ENCODE data around the gene HMBS.

DNA sequence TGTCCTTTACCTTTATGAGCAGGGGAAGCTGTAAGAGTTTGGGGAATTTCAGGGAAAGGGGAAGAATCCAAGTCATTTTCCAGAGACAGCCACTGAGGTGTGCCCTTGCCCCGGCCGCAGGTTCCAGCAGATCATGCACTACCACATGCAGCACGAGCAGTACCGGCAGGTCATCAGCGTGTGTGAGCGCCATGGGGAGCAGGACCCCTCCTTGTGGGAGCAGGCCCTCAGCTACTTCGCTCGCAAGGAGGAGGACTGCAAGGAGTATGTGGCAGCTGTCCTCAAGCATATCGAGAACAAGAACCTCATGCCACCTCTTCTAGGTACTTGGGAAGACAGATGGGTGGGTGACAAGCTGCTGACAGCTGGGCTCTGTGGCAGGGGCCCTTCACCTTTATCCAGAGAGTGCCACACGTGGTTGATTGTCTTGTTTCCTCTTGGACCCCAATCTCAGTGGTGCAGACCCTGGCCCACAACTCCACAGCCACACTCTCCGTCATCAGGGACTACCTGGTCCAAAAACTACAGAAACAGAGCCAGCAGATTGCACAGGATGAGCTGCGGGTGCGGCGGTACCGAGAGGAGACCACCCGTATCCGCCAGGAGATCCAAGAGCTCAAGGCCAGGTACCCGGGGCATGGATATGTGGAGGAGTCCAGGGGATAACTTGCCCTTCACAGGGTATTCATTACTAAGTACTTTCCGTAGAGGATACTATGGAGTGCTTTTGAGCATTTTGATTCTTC, 5.8 kb upstream of the HMBS start:
- TF ChIP-seq POLR2A (IDR thresholded peaks at IDR 0.05; ENCODE audit: control extremely low read depth in 1 of 2, low read depth in 2 of 2, low read length in 2 of 2) (no peak), NRF1 (IDR thresholded peaks at IDR 0.05; ENCODE audit: low read depth, low read length) (no peak), RAD21 (IDR thresholded peaks at IDR 0.05 in 1 of 2, conservative IDR thresholded peaks at IDR 0.05 in 1 of 2; ENCODE audit: low read depth in 2 of 2, low read length in 2 of 2) (no peak), TCF12 (IDR thresholded peaks at IDR 0.05; ENCODE audit: low read depth, low read length) (no peak), CBX5 (IDR thresholded peaks at IDR 0.05; ENCODE audit: low read depth, low read length) (no peak), TAF1 (IDR thresholded peaks at IDR 0.05; ENCODE audit: low read depth, low read length) (no peak), HDAC6 (IDR thresholded peaks at IDR 0.05; ENCODE audit: low read depth, low read length) (no peak), KDM1A (IDR thresholded peaks at IDR 0.05; ENCODE audit: borderline replicate concordance, low read length) (no peak), CREB1 (IDR thresholded peaks at IDR 0.05) (no peak), EGR1 (IDR thresholded peaks at IDR 0.05; ENCODE audit: borderline replicate concordance, low read depth, low read length) (no peak), YY1 (IDR thresholded peaks at IDR 0.05; ENCODE audit: low read depth, low read length) (no peak), BRCA1 (IDR thresholded peaks at IDR 0.05; ENCODE audit: low read depth, low read length) (no peak)
- TF ChIP-seq, protein P1, sequence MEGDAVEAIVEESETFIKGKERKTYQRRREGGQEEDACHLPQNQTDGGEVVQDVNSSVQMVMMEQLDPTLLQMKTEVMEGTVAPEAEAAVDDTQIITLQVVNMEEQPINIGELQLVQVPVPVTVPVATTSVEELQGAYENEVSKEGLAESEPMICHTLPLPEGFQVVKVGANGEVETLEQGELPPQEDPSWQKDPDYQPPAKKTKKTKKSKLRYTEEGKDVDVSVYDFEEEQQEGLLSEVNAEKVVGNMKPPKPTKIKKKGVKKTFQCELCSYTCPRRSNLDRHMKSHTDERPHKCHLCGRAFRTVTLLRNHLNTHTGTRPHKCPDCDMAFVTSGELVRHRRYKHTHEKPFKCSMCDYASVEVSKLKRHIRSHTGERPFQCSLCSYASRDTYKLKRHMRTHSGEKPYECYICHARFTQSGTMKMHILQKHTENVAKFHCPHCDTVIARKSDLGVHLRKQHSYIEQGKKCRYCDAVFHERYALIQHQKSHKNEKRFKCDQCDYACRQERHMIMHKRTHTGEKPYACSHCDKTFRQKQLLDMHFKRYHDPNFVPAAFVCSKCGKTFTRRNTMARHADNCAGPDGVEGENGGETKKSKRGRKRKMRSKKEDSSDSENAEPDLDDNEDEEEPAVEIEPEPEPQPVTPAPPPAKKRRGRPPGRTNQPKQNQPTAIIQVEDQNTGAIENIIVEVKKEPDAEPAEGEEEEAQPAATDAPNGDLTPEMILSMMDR (IDR thresholded peaks at IDR 0.05; ENCODE audit: control extremely low read depth in 1 of 3, insufficient read depth in 1 of 3, low read depth in 1 of 3, low read length in 3 of 3), result no peak
